Stomach (tissue), 4 donors: Measurements from ENCODE around the gene LAMB4.

Experiments used
- CTCF ChIP-seq, 7 experiments: fragments of 450-650 bp in 4 of 7; fragments of 200-600 bp in 3 of 7; sonication (generic) in 3 of 7; IDR thresholded peaks; one replicate each; pipeline ENCODE4 v1.5.1; 2016 to 2019; ENCODE audit warnings: antibody characterized with exemption in 7 of 7, control low read depth in 2 of 7, mild to moderate bottlenecking in 1 of 7
- EP300 ChIP-seq: sonication (generic); formaldehyde crosslinking; IDR thresholded peaks from one replicate; pipeline ENCODE4 v1.6.1; 2017; ENCODE audit warnings: antibody characterized with exemption
- POLR2A ChIP-seq, 4 donors: fragments of 450-650 bp; IDR thresholded peaks; one replicate each; pipeline ENCODE4 v1.6.1; 2016; ENCODE audit warnings: antibody characterized with exemption in 4 of 4, control low read depth in 2 of 4, mild to moderate bottlenecking in 1 of 4, moderate library complexity in 1 of 4
- POLR2AphosphoS5 ChIP-seq, 3 donors: sonication (generic); formaldehyde crosslinking; IDR thresholded peaks; one replicate each; pipeline ENCODE4 v1.6.1; 2016; ENCODE audit warnings: antibody characterized with exemption in 3 of 3

- TF ChIP-seq CTCF (IDR thresholded peaks at IDR 0.05), result no peak
- no peak for TF ChIP-seq POLR2AphosphoS5 (IDR thresholded peaks at IDR 0.05)
- TF ChIP-seq POLR2A (IDR thresholded peaks at IDR 0.05), result no peak
- TF ChIP-seq EP300, result no peak
These were observed 140.4 kb downstream of the LAMB4 start for GRCh38 chr7:107989618-107990373.
